ENCODE results near the gene NEK2. TPM values are rescaled to one million over a fixed set of nuclear protein-coding genes. Genes with fewer than 3 reads are reported as not detected.

NEK2 gene
- total RNA-seq, 1 donor from 2014 or later, result 1.7 TPM

GRCh38 chr1:211612786-211613107 is 62.7 kb downstream of the NEK2 start:
- intact Hi-C loops (cut with DNase I), result no loop called here
- H3K27ac ChIP-seq, result no peak overlapping the region
- H3K9me3 ChIP-seq, result no peaks in the 10 kb centered on the region
- H3K27me3 ChIP-seq, result no peaks in the 10 kb centered on the region
- H3K4me3 ChIP-seq, result no peak overlapping the region
- TF ChIP-seq CTCF (IDR thresholded peaks at IDR 0.05), result no peak
- TF ChIP-seq POLR2A (IDR thresholded peaks at IDR 0.05), result no peak
- no peaks in the 10 kb centered on the region for H3K36me3 ChIP-seq
- DNase-seq (ENCODE audit: extremely low spot score in 2 of 2), result no peak
- H3K4me1 ChIP-seq, result peaks cover 22% of the 10 kb centered on the region

Other genes starting within 250 kb of the NEK2 start
- gene RD3, start 183.5 kb downstream of the NEK2 start, total RNA-seq, result 1.5 TPM
- 19.2 TPM for gene SLC30A1, start 96.5 kb downstream of the NEK2 start, total RNA-seq
- 63.8 TPM for gene LPGAT1, start 155.1 kb upstream of the NEK2 start, total RNA-seq